Hepatocyte (in vitro differentiated cells): ENCODE results near the gene KCNQ5.

ENCODE experiments used
- CTCF ChIP-seq: fragments of 200-600 bp; sonication (generic); IDR thresholded peaks from 2 replicates; pipeline ENCODE4 v1.5.1; 2016; ENCODE audit warnings: antibody characterized with exemption, mild to moderate bottlenecking; ENCODE audit not compliant: poor library complexity
- EZH2 ChIP-seq: fragments of 200-600 bp; sonication (generic); IDR thresholded peaks from 2 replicates; pipeline ENCODE4 v1.6.1; 2016; ENCODE audit warnings: antibody characterized with exemption, mild to moderate bottlenecking, borderline replicate concordance

GRCh38 chr6:73027691-73028090, 405.8 kb downstream of the KCNQ5 start:
- TF ChIP-seq EZH2 = no peak
- TF ChIP-seq CTCF = no peak
